ENCODE measurements around the gene ACTR10. TPM values are rescaled to one million over a fixed set of nuclear protein-coding genes. Genes with fewer than 3 reads are reported as not detected.

The ACTR10 gene
- total RNA-seq, 1 experiment from 2014 or later = 55.1 TPM

GRCh38 chr14:58198086-58198485 is 1.9 kb upstream of the ACTR10 start:
- Mint-ChIP-seq H3K9me3 (ENCODE audit: unreplicated experiment) (no peaks in the 10 kb centered on the region), H3K4me3 (ENCODE audit: unreplicated experiment) (no peak overlapping the region), H3K27ac (ENCODE audit: low read depth, unreplicated experiment) (no peak overlapping the region), H3K4me1 (ENCODE audit: insufficient read depth, unreplicated experiment) (peaks cover 16% of the 10 kb centered on the region), H3K27me3 (ENCODE audit: insufficient read depth, unreplicated experiment) (peaks cover 20% of the 10 kb centered on the region), H3K36me3 (ENCODE audit: insufficient read depth, unreplicated experiment) (peaks cover 16% of the 10 kb centered on the region)
- intact Hi-C loops (cut with micrococcal nuclease) = no loop called here
- CTCF ChIA-PET = interaction anchor here (0.6 to 0.7 kb wide), 3 partner anchors 8 to 1706 kb away, joined by 3 to 5 read pairs (median 5); no protein-coding TSS in a partner anchor
- DNase-seq (ENCODE audit: unreplicated experiment) = no peak
- POLR2A ChIA-PET = interaction anchor here (0.5 to 2.0 kb wide), 4 partner anchors 9 to 92 kb away, joined by 3 to 8 read pairs (median 3); partner anchors contain the start of gene ARMH4
- no TSS peak for BruUV-seq (replicated peaks)
- TF ChIP-seq CTCF (IDR thresholded peaks at IDR 0.05; ENCODE audit: unreplicated experiment) = no peak

GRCh38 chr14:58200480-58200841 is 512 bp downstream of the ACTR10 start:
- no TSS peak for BruUV-seq (replicated peaks)
- H3K27me3 Mint-ChIP-seq (ENCODE audit: insufficient read depth, unreplicated experiment) = peaks cover 17% of the 10 kb centered on the region
- peak; percentile 0 for DNase-seq (ENCODE audit: unreplicated experiment)
- TF ChIP-seq CTCF (IDR thresholded peaks at IDR 0.05; ENCODE audit: unreplicated experiment) = no peak
- peaks cover 38% of the 10 kb centered on the region for H3K36me3 Mint-ChIP-seq (ENCODE audit: insufficient read depth, unreplicated experiment)
- H3K9me3 Mint-ChIP-seq (ENCODE audit: unreplicated experiment) = no peaks in the 10 kb centered on the region
- POLR2A ChIA-PET = interaction anchor here (0.6 to 2.4 kb wide), 17 partner anchors 10 to 496 kb away, joined by 3 to 19 read pairs (median 5); partner anchors contain the start of genes ARID4A and PSMA3
- peak overlapping the region; percentile 85 for H3K27ac Mint-ChIP-seq (ENCODE audit: low read depth, unreplicated experiment)
- CTCF ChIA-PET = interaction anchor here (0.6 to 2.2 kb wide), 3 partner anchors 32 to 105 kb away, joined by 3 to 11 read pairs (median 4); no protein-coding TSS in a partner anchor
- peaks cover 16% of the 10 kb centered on the region for H3K4me1 Mint-ChIP-seq (ENCODE audit: insufficient read depth, unreplicated experiment)
- H3K4me3 Mint-ChIP-seq (ENCODE audit: unreplicated experiment) = peak overlapping the region; percentile 98
- intact Hi-C loops (cut with micrococcal nuclease) = loop anchor here (1.0 kb wide), 1 partner anchor 92 kb away; no protein-coding TSS in a partner anchor

GRCh38 chr14:58200846-58201245 is 897 bp downstream of the ACTR10 start:
- intact Hi-C loops (cut with micrococcal nuclease) = loop anchor here (1.0 kb wide), 1 partner anchor 93 kb away; no protein-coding TSS in a partner anchor
- DNase-seq (ENCODE audit: unreplicated experiment) = no peak
- Mint-ChIP-seq H3K4me1 (ENCODE audit: insufficient read depth, unreplicated experiment) (peaks cover 16% of the 10 kb centered on the region), H3K4me3 (ENCODE audit: unreplicated experiment) (peak overlapping the region; percentile 98), H3K27me3 (ENCODE audit: insufficient read depth, unreplicated experiment) (peaks cover 13% of the 10 kb centered on the region), H3K36me3 (ENCODE audit: insufficient read depth, unreplicated experiment) (peaks cover 38% of the 10 kb centered on the region), H3K27ac (ENCODE audit: low read depth, unreplicated experiment) (peak overlapping the region; percentile 85), H3K9me3 (ENCODE audit: unreplicated experiment) (no peaks in the 10 kb centered on the region)
- no peak for TF ChIP-seq CTCF (IDR thresholded peaks at IDR 0.05; ENCODE audit: unreplicated experiment)
- TSS peak; percentile 69 for BruUV-seq (replicated peaks)
- CTCF ChIA-PET = interaction anchor here (2.2 kb wide), 1 partner anchor 94 kb away, joined by 11 read pairs; no protein-coding TSS in a partner anchor
- POLR2A ChIA-PET = interaction anchor here (0.8 to 2.4 kb wide), 8 partner anchors 10 to 497 kb away, joined by 3 to 19 read pairs (median 4); partner anchors contain the start of genes ARID4A and PSMA3

- Mint-ChIP-seq H3K27me3 (ENCODE audit: insufficient read depth, unreplicated experiment) (no peaks in the 10 kb centered on the region), H3K4me3 (ENCODE audit: unreplicated experiment) (no peak overlapping the region), H3K36me3 (ENCODE audit: insufficient read depth, unreplicated experiment) (peaks cover 71% of the 10 kb centered on the region), H3K9me3 (ENCODE audit: unreplicated experiment) (no peaks in the 10 kb centered on the region), H3K4me1 (ENCODE audit: insufficient read depth, unreplicated experiment) (no peaks in the 10 kb centered on the region), H3K27ac (ENCODE audit: low read depth, unreplicated experiment) (no peak overlapping the region)
- intact Hi-C loops (cut with micrococcal nuclease) = no loop called here
- no peak for TF ChIP-seq CTCF (IDR thresholded peaks at IDR 0.05; ENCODE audit: unreplicated experiment)
- CTCF ChIA-PET = interaction anchor here (1.0 kb wide), 1 partner anchor 48 kb away, joined by 3 read pairs; no protein-coding TSS in a partner anchor
- POLR2A ChIA-PET = interaction anchor here (0.7 kb wide), 1 partner anchor 45 kb away, joined by 3 read pairs; no protein-coding TSS in a partner anchor
- no TSS peak for BruUV-seq (replicated peaks)
- no peak for DNase-seq (ENCODE audit: unreplicated experiment)
Measured at GRCh38 chr14:58213176-58213575, 13.2 kb downstream of the ACTR10 start.

Data from MCF 10A (cell line).